ENCODE data around the gene EFCAB11. TPM values are rescaled to one million over a fixed set of nuclear protein-coding genes. Genes with fewer than 3 reads are reported as not detected.

EFCAB11 gene
- total and polyA plus RNA-seq, 2 donors (not counting 1 experiment from before 2014, with no cell fraction given), result 4.2 to 13.8 TPM

DNA sequence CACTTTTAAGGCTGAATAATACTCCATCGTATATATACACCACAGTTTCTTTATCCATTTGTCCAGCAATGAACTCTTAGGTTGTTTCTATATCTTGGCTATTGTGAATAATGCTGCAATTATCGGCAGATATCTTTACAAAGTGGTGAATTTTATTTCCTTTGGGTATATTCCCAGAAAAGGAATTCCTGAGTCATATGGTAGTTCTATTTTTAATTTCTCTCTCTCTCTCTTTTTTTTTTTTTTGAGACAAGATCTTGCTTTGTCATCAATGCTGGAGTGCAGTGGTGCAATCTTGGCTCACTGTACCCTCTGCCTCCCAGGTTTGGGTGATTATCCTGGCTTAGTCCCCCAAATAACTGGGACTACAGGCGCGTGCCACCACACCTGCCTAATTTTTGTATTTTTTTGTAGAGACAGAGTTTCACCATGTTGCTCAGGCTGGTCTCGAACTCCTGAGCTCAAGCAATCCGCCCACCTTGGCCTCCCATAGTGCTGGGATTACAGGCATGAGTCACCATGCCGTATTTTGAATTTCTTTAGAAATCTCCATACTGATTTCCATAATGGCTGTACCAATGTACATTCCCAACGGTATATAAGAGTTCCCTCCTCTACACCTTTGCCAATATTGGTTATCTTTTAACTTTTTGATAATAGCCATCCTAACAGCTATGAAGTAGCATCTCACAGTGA is 98.4 kb downstream of the EFCAB11 start:
- Mint-ChIP-seq H3K27me3 (no peaks in the 10 kb centered on the region), H3K4me3 (no peak overlapping the region), H3K9me3 (ENCODE audit: insufficient read depth) (no peaks in the 10 kb centered on the region), H3K4me1 (no peaks in the 10 kb centered on the region), H3K27ac (no peak overlapping the region)
- Histone ChIP-seq H3K4me2 (replicated peaks; ENCODE audit: low read depth, low read length, poor library complexity, severe bottlenecking) (no peak overlapping the region), H3K4me1 (ENCODE audit: control insufficient read depth in 2 of 2, insufficient read depth in 2 of 2, low read length in 2 of 2) (no peaks in the 10 kb centered on the region), H3K36me3 (replicated peaks in 1 of 2; ENCODE audit: control extremely low read depth in 1 of 2, control insufficient read depth in 1 of 2, extremely low read depth in 1 of 2, insufficient read depth in 2 of 2, low read length in 1 of 2) (no peaks in the 10 kb centered on the region), H2AFZ (ENCODE audit: insufficient read depth, low read depth, low read length, poor library complexity, severe bottlenecking) (no peak overlapping the region), H3K9ac (ENCODE audit: low read length) (no peak overlapping the region), H3K79me2 (ENCODE audit: control insufficient read depth, insufficient read depth, low read length) (no peaks in the 10 kb centered on the region), H3K9me3 (ENCODE audit: control extremely low read depth in 1 of 3, control insufficient read depth in 2 of 3, insufficient read depth in 1 of 3, low read length in 2 of 3) (peaks cover 0 to 1% (median 0%) of the 10 kb centered on the region in 3 donors), H3K27me3 (replicated peaks in 1 of 4; ENCODE audit: control extremely low read depth in 1 of 4, control insufficient read depth in 3 of 4, insufficient read depth in 4 of 4, low read length in 3 of 4) (no peaks in the 10 kb centered on the region), H3K4me3 (ENCODE audit: control extremely low read depth in 1 of 5, extremely low read depth in 1 of 5, insufficient read depth in 1 of 5, low read depth in 2 of 5, low read length in 4 of 5) (no peak overlapping the region), H4K20me1 (ENCODE audit: control insufficient read depth, insufficient read depth, low read length, poor library complexity, severe bottlenecking) (no peaks in the 10 kb centered on the region), H3K27ac (ENCODE audit: low read length in 2 of 2) (no peak overlapping the region)
- CTCF ChIA-PET, result no interaction called here
- intact Hi-C loops (cut with micrococcal nuclease), result no loop called here
- WGBS (ENCODE audit: insufficient coverage), result 98% methylated on average over 5 of the region's 8 CpGs
- TF ChIP-seq, protein P1, sequence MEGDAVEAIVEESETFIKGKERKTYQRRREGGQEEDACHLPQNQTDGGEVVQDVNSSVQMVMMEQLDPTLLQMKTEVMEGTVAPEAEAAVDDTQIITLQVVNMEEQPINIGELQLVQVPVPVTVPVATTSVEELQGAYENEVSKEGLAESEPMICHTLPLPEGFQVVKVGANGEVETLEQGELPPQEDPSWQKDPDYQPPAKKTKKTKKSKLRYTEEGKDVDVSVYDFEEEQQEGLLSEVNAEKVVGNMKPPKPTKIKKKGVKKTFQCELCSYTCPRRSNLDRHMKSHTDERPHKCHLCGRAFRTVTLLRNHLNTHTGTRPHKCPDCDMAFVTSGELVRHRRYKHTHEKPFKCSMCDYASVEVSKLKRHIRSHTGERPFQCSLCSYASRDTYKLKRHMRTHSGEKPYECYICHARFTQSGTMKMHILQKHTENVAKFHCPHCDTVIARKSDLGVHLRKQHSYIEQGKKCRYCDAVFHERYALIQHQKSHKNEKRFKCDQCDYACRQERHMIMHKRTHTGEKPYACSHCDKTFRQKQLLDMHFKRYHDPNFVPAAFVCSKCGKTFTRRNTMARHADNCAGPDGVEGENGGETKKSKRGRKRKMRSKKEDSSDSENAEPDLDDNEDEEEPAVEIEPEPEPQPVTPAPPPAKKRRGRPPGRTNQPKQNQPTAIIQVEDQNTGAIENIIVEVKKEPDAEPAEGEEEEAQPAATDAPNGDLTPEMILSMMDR (IDR thresholded peaks at IDR 0.05), result no peak
- TF ChIP-seq EZH2 (IDR thresholded peaks at IDR 0.05; ENCODE audit: borderline replicate concordance, insufficient read depth, low read depth, low read length, poor library complexity, severe bottlenecking), result no peak
- no peak for DNase-seq
- no peak for ATAC-seq (ENCODE audit: low read depth)
- POLR2A ChIA-PET, result no interaction called here

DNA sequence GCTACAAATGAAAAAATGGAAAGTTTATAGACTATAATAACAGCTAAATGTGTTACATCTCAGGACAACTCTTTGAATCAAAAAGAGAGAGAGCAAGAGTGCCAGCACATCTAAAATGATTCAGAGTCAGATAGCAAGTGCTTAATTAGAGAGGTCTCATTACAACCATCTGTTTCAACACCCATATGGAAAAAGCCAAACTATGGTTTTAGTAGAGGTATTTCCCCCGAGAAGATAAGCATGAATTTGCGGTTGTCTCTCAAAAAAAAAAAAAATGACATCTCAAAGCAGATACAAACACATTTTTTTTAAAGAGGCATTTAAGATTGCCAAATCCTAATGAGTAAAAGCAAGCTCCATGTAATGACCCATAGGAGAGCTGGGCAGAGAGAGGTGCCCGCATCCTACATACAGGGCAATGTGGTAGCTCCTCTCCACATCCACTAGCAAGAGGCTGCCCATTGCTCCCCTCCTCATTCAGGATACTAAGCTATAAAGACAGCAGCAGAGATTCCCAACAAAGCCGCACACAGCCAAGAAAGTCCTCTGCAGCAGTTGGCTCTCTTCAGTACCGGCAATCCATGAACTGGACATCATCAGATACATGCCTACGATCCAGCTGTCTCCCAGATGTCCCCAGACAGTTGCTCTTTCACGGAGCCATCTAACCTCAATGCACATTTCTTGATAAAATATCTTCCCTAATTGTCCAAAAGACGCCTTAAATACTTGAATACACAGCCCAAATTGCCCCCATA is 100.4 kb downstream of the EFCAB11 start:
- no peak overlapping the region for H3K9ac ChIP-seq (ENCODE audit: low read length)
- no peaks in the 10 kb centered on the region for H3K36me3 ChIP-seq (replicated peaks in 1 of 2; ENCODE audit: control extremely low read depth in 1 of 2, control insufficient read depth in 1 of 2, extremely low read depth in 1 of 2, insufficient read depth in 2 of 2, low read length in 1 of 2)
- no peaks in the 10 kb centered on the region for H3K9me3 Mint-ChIP-seq (ENCODE audit: insufficient read depth)
- no peaks in the 10 kb centered on the region for H3K27me3 Mint-ChIP-seq
- no peak overlapping the region for H3K4me2 ChIP-seq (replicated peaks; ENCODE audit: low read depth, low read length, poor library complexity, severe bottlenecking)
- no peak overlapping the region for H2AFZ ChIP-seq (ENCODE audit: insufficient read depth, low read depth, low read length, poor library complexity, severe bottlenecking)
- H4K20me1 ChIP-seq (ENCODE audit: control insufficient read depth, insufficient read depth, low read length, poor library complexity, severe bottlenecking), result no peaks in the 10 kb centered on the region
- H3K4me3 Mint-ChIP-seq, result no peak overlapping the region
- ChIA-PET CTCF (interaction anchor here (0.8 kb wide), 1 partner anchor 25 kb away, joined by 3 read pairs; no protein-coding TSS in a partner anchor), POLR2A (no interaction called here)
- no peak overlapping the region for H3K27ac ChIP-seq (ENCODE audit: low read length in 2 of 2)
- DNase-seq (no peak), ATAC-seq (ENCODE audit: low read depth) (no peak)
- H3K4me1 Mint-ChIP-seq, result no peaks in the 10 kb centered on the region
- H3K4me1 ChIP-seq (ENCODE audit: control insufficient read depth in 2 of 2, insufficient read depth in 2 of 2, low read length in 2 of 2), result no peaks in the 10 kb centered on the region
- TF ChIP-seq EZH2 (IDR thresholded peaks at IDR 0.05; ENCODE audit: borderline replicate concordance, insufficient read depth, low read depth, low read length, poor library complexity, severe bottlenecking), result no peak
- TF ChIP-seq, protein P1 (IDR thresholded peaks at IDR 0.05), result no peak
- no peaks in the 10 kb centered on the region for H3K79me2 ChIP-seq (ENCODE audit: control insufficient read depth, insufficient read depth, low read length)
- H3K27me3 ChIP-seq (replicated peaks in 1 of 4; ENCODE audit: control extremely low read depth in 1 of 4, control insufficient read depth in 3 of 4, insufficient read depth in 4 of 4, low read length in 3 of 4), result no peaks in the 10 kb centered on the region
- intact Hi-C loops (cut with micrococcal nuclease), result no loop called here
- no peak overlapping the region for H3K27ac Mint-ChIP-seq
- WGBS (ENCODE audit: insufficient coverage), result 83% methylated on average over 6 of the region's 8 CpGs
- H3K9me3 ChIP-seq (ENCODE audit: control extremely low read depth in 1 of 3, control insufficient read depth in 2 of 3, insufficient read depth in 1 of 3, low read length in 2 of 3), result no peaks in the 10 kb centered on the region
- H3K4me3 ChIP-seq (ENCODE audit: control extremely low read depth in 1 of 5, extremely low read depth in 1 of 5, insufficient read depth in 1 of 5, low read depth in 2 of 5, low read length in 4 of 5), result no peak overlapping the region

Measured in B cell (primary cell).